ENCODE results near the gene SPRR5. TPM values are rescaled to one million over a fixed set of nuclear protein-coding genes. Genes with fewer than 3 reads are reported as not detected.
A peak's percentile ranks its signal among the peaks of the same experiment; 100 is the strongest.

The SPRR5 gene
- not detected in 2 replicates for total RNA-seq

- TF ChIP-seq, protein P1, sequence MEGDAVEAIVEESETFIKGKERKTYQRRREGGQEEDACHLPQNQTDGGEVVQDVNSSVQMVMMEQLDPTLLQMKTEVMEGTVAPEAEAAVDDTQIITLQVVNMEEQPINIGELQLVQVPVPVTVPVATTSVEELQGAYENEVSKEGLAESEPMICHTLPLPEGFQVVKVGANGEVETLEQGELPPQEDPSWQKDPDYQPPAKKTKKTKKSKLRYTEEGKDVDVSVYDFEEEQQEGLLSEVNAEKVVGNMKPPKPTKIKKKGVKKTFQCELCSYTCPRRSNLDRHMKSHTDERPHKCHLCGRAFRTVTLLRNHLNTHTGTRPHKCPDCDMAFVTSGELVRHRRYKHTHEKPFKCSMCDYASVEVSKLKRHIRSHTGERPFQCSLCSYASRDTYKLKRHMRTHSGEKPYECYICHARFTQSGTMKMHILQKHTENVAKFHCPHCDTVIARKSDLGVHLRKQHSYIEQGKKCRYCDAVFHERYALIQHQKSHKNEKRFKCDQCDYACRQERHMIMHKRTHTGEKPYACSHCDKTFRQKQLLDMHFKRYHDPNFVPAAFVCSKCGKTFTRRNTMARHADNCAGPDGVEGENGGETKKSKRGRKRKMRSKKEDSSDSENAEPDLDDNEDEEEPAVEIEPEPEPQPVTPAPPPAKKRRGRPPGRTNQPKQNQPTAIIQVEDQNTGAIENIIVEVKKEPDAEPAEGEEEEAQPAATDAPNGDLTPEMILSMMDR (IDR thresholded peaks at IDR 0.05; ENCODE audit: insufficient read depth, low read length, severe bottlenecking), result no peak
- Histone ChIP-seq H3K4me3 (ENCODE audit: low read depth, low read length) (no peak within 1 kb of the TSS), H3K36me3 (ENCODE audit: control insufficient read depth, insufficient read depth, low read length) (no peaks in the 10 kb centered on the region), H3K27me3 (ENCODE audit: control insufficient read depth, insufficient read depth, low read length) (no peaks in the 10 kb centered on the region)
- FAIRE-seq (no peak), DNase-seq (ENCODE audit: low read depth) (no peak)
These were observed at the start of gene SPRR5 for GRCh38 chr1:152946651-152947256. TSS of gene SPRR5 (plus strand) at chr1:152947206. CDS start at chr1:152948555, 1,349 bp downstream.

DNA sequence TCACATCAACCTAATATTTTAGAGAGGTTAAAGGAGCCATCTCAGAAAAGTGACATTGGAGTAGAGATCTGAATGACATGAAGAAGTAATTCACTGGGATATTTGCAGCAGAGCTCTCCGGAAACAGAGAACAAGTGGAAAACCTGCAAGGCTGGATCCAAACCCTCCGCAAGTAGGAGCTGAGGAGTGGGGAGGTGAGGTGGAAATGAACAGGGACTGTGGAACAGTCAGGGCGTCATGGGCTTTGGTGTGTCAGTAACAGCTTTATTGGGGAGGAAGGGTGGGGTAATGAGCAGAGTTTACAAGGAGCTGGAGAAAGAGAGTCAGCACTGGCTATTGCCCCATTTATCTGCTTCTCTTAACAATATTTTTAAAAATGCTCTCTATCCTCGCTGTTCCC, 48.0 kb upstream of the SPRR5 start:
- Histone ChIP-seq H3K36me3 (ENCODE audit: control insufficient read depth, insufficient read depth, low read length) (no peaks in the 10 kb centered on the region), H3K4me3 (ENCODE audit: low read depth, low read length) (no peak overlapping the region), H3K27me3 (ENCODE audit: control insufficient read depth, insufficient read depth, low read length) (no peaks in the 10 kb centered on the region)
- TF ChIP-seq, protein P1 (IDR thresholded peaks at IDR 0.05; ENCODE audit: insufficient read depth, low read length, severe bottlenecking), result no peak
- FAIRE-seq, result no peak
- DNase-seq (ENCODE audit: low read depth), result no peak

- TF ChIP-seq, protein P1 (IDR thresholded peaks at IDR 0.05; ENCODE audit: insufficient read depth, low read length, severe bottlenecking), result no peak
- FAIRE-seq (no peak), DNase-seq (ENCODE audit: low read depth) (no peak)
- no peak overlapping the region for H3K4me3 ChIP-seq (ENCODE audit: low read depth, low read length)
- no peaks in the 10 kb centered on the region for H3K27me3 ChIP-seq (ENCODE audit: control insufficient read depth, insufficient read depth, low read length)
- no peaks in the 10 kb centered on the region for H3K36me3 ChIP-seq (ENCODE audit: control insufficient read depth, insufficient read depth, low read length)
These were observed 47.1 kb upstream of the SPRR5 start for GRCh38 chr1:152899883-152900282.

DNA sequence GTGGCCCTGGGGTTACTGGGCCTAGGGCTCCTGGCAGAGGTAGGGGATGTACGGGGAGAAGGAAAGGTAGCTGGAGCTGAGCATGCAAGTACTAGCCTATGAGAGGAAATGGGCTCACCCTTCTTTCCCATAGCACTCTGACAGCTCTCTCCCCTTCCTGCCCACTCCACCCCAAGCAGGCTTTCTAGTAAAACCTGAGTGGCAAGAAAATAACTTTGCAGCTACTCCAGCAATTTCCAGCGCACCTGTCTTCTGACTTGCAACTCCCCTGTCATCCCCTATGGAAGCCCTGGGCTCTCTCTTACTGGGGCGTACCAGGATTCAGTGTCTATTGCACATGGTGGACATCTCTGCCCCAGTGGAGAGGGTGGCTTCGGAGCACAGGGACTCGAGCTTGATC, 45.4 kb upstream of the SPRR5 start:
- TF ChIP-seq, protein P1 (IDR thresholded peaks at IDR 0.05; ENCODE audit: insufficient read depth, low read length, severe bottlenecking), result no peak
- Histone ChIP-seq H3K27me3 (ENCODE audit: control insufficient read depth, insufficient read depth, low read length) (no peaks in the 10 kb centered on the region), H3K4me3 (ENCODE audit: low read depth, low read length) (no peak overlapping the region), H3K36me3 (ENCODE audit: control insufficient read depth, insufficient read depth, low read length) (no peaks in the 10 kb centered on the region)
- FAIRE-seq (peak; percentile 58), DNase-seq (ENCODE audit: low read depth) (peak; percentile 58)

DNA sequence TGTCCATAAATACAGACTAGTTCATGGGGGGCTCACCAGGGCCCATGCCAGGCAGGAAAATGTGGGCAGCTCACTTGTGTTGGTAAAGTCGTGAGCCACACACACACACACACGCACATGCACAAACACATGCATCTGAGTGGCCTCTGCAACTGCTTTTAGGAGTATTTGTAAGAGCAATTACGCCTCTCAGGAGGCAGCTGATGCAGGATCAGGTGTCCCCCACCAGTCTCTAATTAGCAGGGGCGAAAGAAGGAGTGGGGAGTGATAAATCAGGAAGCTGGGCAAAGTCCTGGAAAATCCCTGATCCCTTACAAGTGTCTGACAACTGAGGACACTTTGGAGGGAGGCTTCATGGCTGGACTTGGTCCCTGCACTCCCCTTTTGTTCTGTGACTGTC, 44.4 kb upstream of the SPRR5 start:
- TF ChIP-seq, protein P1 (IDR thresholded peaks at IDR 0.05; ENCODE audit: insufficient read depth, low read length, severe bottlenecking), result no peak
- FAIRE-seq (peak; percentile 52), DNase-seq (ENCODE audit: low read depth) (no peak)
- Histone ChIP-seq H3K36me3 (ENCODE audit: control insufficient read depth, insufficient read depth, low read length) (no peaks in the 10 kb centered on the region), H3K27me3 (ENCODE audit: control insufficient read depth, insufficient read depth, low read length) (no peaks in the 10 kb centered on the region), H3K4me3 (ENCODE audit: low read depth, low read length) (no peak overlapping the region)

All from bronchial epithelial cell (primary cell).